ENCODE data around the gene TFEC. TPM values are rescaled to one million over a fixed set of nuclear protein-coding genes. Genes with fewer than 3 reads are reported as not detected.

Gene TFEC
- polyA plus RNA-seq (2013, experiment 1 of 2): not detected
- polyA plus RNA-seq (2013, experiment 2 of 2): 0.01 TPM

- WGBS (ENCODE audit: extremely low coverage, insufficient coverage, low lambda C conversion rate): no CpG with 5 or more reads among the region's 3 CpGs
Observed at GRCh38 chr7:116030651-116031276, at the start of gene TFEC. Gene TFEC (minus strand): TSS chr7:116030763. CDS start chr7:115984441, 46,322 bp downstream.

GRCh38 chr7:116075351-116076145, 45.0 kb upstream of the TFEC start:
- peak; percentile 21 for DNase-seq
- no peak overlapping the region for H3K4me2 ChIP-seq (ENCODE audit: low read length)
- no peak overlapping the region for H3K4me3 ChIP-seq (ENCODE audit: low read length)
- H3K27ac ChIP-seq (ENCODE audit: low read depth, low read length): no peak overlapping the region
- no peak overlapping the region for H2AK5ac ChIP-seq (ENCODE audit: low read length)
- H3K79me1 ChIP-seq (ENCODE audit: low read length): no peaks in the 10 kb centered on the region
- no peak overlapping the region for H3K23ac ChIP-seq (ENCODE audit: low read length)
- no peaks in the 10 kb centered on the region for H3K79me2 ChIP-seq (ENCODE audit: control insufficient read depth, insufficient read depth, low read length)
- no peak overlapping the region for H2BK5ac ChIP-seq (ENCODE audit: low read length)
- H2BK15ac ChIP-seq (replicated peaks; ENCODE audit: low read depth): no peak overlapping the region
- H3K36me3 ChIP-seq (ENCODE audit: control insufficient read depth, insufficient read depth, low read length): no peaks in the 10 kb centered on the region
- no peak overlapping the region for H4K8ac ChIP-seq (ENCODE audit: low read depth, low read length)
- H3K9ac ChIP-seq (ENCODE audit: low read length): no peak overlapping the region
- H3K4ac ChIP-seq (ENCODE audit: low read depth, low read length): peak overlapping the region; percentile 11
- H2BK120ac ChIP-seq (ENCODE audit: low read depth, low read length): no peak overlapping the region
- no peak overlapping the region for H4K5ac ChIP-seq (ENCODE audit: low read length)
- no peaks in the 10 kb centered on the region for H3K4me1 ChIP-seq (ENCODE audit: control insufficient read depth, low read depth, low read length)
- no CpG with 5 or more reads among the region's 5 CpGs for WGBS (ENCODE audit: extremely low coverage, insufficient coverage, low lambda C conversion rate)
- H3K18ac ChIP-seq (ENCODE audit: low read length): peak overlapping the region; percentile 51
- H3K56ac ChIP-seq (ENCODE audit: low read length): no peak overlapping the region
- no peaks in the 10 kb centered on the region for H3K27me3 ChIP-seq (ENCODE audit: insufficient read depth, low read length, poor library complexity)

More at GRCh38 chr7:116030651-116031276, at the start of gene TFEC:
- no peak within 1 kb of the TSS for H4K8ac ChIP-seq (ENCODE audit: low read depth, low read length)
- no peaks in the 10 kb centered on the region for H3K79me1 ChIP-seq (ENCODE audit: low read length)
- no peak within 1 kb of the TSS for H3K4me3 ChIP-seq (ENCODE audit: low read length)
- H3K79me2 ChIP-seq (ENCODE audit: control insufficient read depth, insufficient read depth, low read length): no peaks in the 10 kb centered on the region
- H4K5ac ChIP-seq (ENCODE audit: low read length): no peak within 1 kb of the TSS
- no peak within 1 kb of the TSS for H3K9ac ChIP-seq (ENCODE audit: low read length)
- no peak within 1 kb of the TSS for H2AK5ac ChIP-seq (ENCODE audit: low read length)
- peak within 1 kb of the TSS; percentile 36 for H3K27ac ChIP-seq (ENCODE audit: low read depth, low read length)
- no peaks in the 10 kb centered on the region for H3K36me3 ChIP-seq (ENCODE audit: control insufficient read depth, insufficient read depth, low read length)
- H2BK15ac ChIP-seq (replicated peaks; ENCODE audit: low read depth): no peak within 1 kb of the TSS
- no peaks in the 10 kb centered on the region for H3K4me1 ChIP-seq (ENCODE audit: control insufficient read depth, low read depth, low read length)
- H2BK120ac ChIP-seq (ENCODE audit: low read depth, low read length): no peak within 1 kb of the TSS
- H3K56ac ChIP-seq (ENCODE audit: low read length): no peak within 1 kb of the TSS
- no peak within 1 kb of the TSS for H3K18ac ChIP-seq (ENCODE audit: low read length)
- H3K4me2 ChIP-seq (ENCODE audit: low read length): no peak within 1 kb of the TSS
- no peaks in the 10 kb centered on the region for H3K27me3 ChIP-seq (ENCODE audit: insufficient read depth, low read length, poor library complexity)
- H3K23ac ChIP-seq (ENCODE audit: low read length): no peak within 1 kb of the TSS
- H2BK5ac ChIP-seq (ENCODE audit: low read length): no peak within 1 kb of the TSS
- no peak within 1 kb of the TSS for H3K4ac ChIP-seq (ENCODE audit: low read depth, low read length)
- DNase-seq: peak; percentile 40

DNA sequence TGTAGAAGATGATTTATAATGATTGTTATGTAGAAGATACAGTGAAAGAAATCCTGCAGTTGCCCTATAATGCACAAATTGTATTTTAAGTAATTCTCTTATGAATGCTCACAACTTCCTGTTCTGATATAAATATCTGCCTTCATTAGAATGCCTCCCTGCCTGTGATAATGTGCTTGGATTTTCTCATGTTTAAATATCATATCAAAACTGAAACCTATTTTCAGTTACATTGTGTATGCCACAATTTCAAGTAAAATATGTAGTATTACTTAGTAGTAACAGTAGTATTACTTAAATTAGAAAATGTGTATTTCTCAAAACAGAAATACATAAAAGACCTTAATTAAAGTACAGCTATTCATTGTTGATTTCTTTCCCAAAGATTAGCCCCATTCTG, 41.1 kb upstream of the TFEC start:
- Histone ChIP-seq H2AK5ac (ENCODE audit: low read length) (no peak overlapping the region), H4K5ac (ENCODE audit: low read length) (no peak overlapping the region), H3K4me3 (ENCODE audit: low read length) (no peak overlapping the region), H2BK5ac (ENCODE audit: low read length) (no peak overlapping the region), H3K79me2 (ENCODE audit: control insufficient read depth, insufficient read depth, low read length) (no peaks in the 10 kb centered on the region), H3K4me1 (ENCODE audit: control insufficient read depth, low read depth, low read length) (no peaks in the 10 kb centered on the region), H2BK120ac (ENCODE audit: low read depth, low read length) (no peak overlapping the region), H3K4ac (ENCODE audit: low read depth, low read length) (no peak overlapping the region), H3K27ac (ENCODE audit: low read depth, low read length) (no peak overlapping the region), H3K79me1 (ENCODE audit: low read length) (no peaks in the 10 kb centered on the region), H3K56ac (ENCODE audit: low read length) (no peak overlapping the region), H2BK15ac (replicated peaks; ENCODE audit: low read depth) (no peak overlapping the region), H3K4me2 (ENCODE audit: low read length) (no peak overlapping the region), H4K8ac (ENCODE audit: low read depth, low read length) (no peak overlapping the region), H3K9ac (ENCODE audit: low read length) (no peak overlapping the region), H3K23ac (ENCODE audit: low read length) (no peak overlapping the region), H3K27me3 (ENCODE audit: insufficient read depth, low read length, poor library complexity) (no peaks in the 10 kb centered on the region), H3K36me3 (ENCODE audit: control insufficient read depth, insufficient read depth, low read length) (no peaks in the 10 kb centered on the region), H3K18ac (ENCODE audit: low read length) (no peak overlapping the region)
- no peak for DNase-seq

DNA sequence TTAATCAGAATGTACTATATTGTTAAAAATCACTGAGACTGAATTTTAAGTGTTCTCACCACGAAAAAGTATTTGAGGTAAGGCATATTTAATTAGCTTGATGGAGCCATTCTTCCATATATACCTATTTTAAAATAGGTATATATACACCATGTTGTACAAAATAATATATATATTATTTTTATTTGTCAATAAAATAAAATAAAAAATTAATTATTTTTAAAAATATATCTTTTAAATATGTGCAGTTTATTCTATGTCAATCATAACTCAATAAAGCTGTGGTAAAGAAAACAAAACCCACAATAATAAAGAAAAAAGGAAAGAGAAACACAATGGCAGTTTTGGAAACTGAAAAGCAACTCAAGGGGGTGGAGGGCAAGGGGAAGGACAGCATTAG, 33.6 kb upstream of the TFEC start:
- Histone ChIP-seq H4K8ac (ENCODE audit: low read depth, low read length) (no peak overlapping the region), H3K4me2 (ENCODE audit: low read length) (no peak overlapping the region), H2BK120ac (ENCODE audit: low read depth, low read length) (no peak overlapping the region), H2BK5ac (ENCODE audit: low read length) (no peak overlapping the region), H3K36me3 (ENCODE audit: control insufficient read depth, insufficient read depth, low read length) (no peaks in the 10 kb centered on the region), H3K56ac (ENCODE audit: low read length) (no peak overlapping the region), H3K9ac (ENCODE audit: low read length) (no peak overlapping the region), H3K27me3 (ENCODE audit: insufficient read depth, low read length, poor library complexity) (no peaks in the 10 kb centered on the region), H3K23ac (ENCODE audit: low read length) (no peak overlapping the region), H3K4me3 (ENCODE audit: low read length) (no peak overlapping the region), H2AK5ac (ENCODE audit: low read length) (no peak overlapping the region), H3K79me1 (ENCODE audit: low read length) (no peaks in the 10 kb centered on the region), H4K5ac (ENCODE audit: low read length) (no peak overlapping the region), H2BK15ac (replicated peaks; ENCODE audit: low read depth) (no peak overlapping the region), H3K4ac (ENCODE audit: low read depth, low read length) (no peak overlapping the region), H3K27ac (ENCODE audit: low read depth, low read length) (no peak overlapping the region), H3K79me2 (ENCODE audit: control insufficient read depth, insufficient read depth, low read length) (no peaks in the 10 kb centered on the region), H3K18ac (ENCODE audit: low read length) (no peak overlapping the region), H3K4me1 (ENCODE audit: control insufficient read depth, low read depth, low read length) (no peaks in the 10 kb centered on the region)
- no CpG with 5 or more reads among the region's 1 CpG for WGBS (ENCODE audit: extremely low coverage, insufficient coverage, low lambda C conversion rate)
- DNase-seq: no peak

DNA sequence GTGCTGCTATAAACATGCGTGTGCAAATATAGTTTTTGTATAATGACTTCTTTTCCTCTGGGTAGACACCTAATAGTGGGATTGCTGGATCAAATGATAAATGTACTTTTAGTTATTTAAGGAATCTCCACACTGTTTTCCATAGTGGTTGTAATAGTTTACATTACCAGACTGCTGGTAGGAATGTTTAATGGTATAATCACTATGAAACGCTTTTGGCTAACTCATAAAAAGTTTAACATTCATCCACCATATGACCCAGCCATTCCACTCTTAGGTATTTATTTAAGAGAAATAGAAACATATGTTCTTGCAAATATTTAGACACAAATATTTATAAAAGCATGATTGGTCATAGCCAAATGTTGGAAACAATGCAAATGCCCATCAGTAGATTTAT, 32.1 kb upstream of the TFEC start:
- no peak overlapping the region for H2BK15ac ChIP-seq (replicated peaks; ENCODE audit: low read depth)
- no CpG with 5 or more reads among the region's 2 CpGs for WGBS (ENCODE audit: extremely low coverage, insufficient coverage, low lambda C conversion rate)
- no peak for DNase-seq

More for the DNA sequence above, 32.1 kb upstream of the TFEC start:
- Histone ChIP-seq H4K8ac (ENCODE audit: low read depth, low read length) (no peak overlapping the region), H2BK5ac (ENCODE audit: low read length) (no peak overlapping the region), H2BK120ac (ENCODE audit: low read depth, low read length) (no peak overlapping the region), H4K5ac (ENCODE audit: low read length) (no peak overlapping the region), H3K27me3 (ENCODE audit: insufficient read depth, low read length, poor library complexity) (no peaks in the 10 kb centered on the region), H3K4ac (ENCODE audit: low read depth, low read length) (no peak overlapping the region), H3K36me3 (ENCODE audit: control insufficient read depth, insufficient read depth, low read length) (no peaks in the 10 kb centered on the region), H3K18ac (ENCODE audit: low read length) (no peak overlapping the region), H3K79me2 (ENCODE audit: control insufficient read depth, insufficient read depth, low read length) (no peaks in the 10 kb centered on the region), H3K4me2 (ENCODE audit: low read length) (no peak overlapping the region), H3K23ac (ENCODE audit: low read length) (no peak overlapping the region), H3K9ac (ENCODE audit: low read length) (no peak overlapping the region), H3K4me1 (ENCODE audit: control insufficient read depth, low read depth, low read length) (no peaks in the 10 kb centered on the region), H2AK5ac (ENCODE audit: low read length) (no peak overlapping the region), H3K79me1 (ENCODE audit: low read length) (no peaks in the 10 kb centered on the region), H3K4me3 (ENCODE audit: low read length) (no peak overlapping the region), H3K56ac (ENCODE audit: low read length) (no peak overlapping the region), H3K27ac (ENCODE audit: low read depth, low read length) (no peak overlapping the region)
